Activated naive CD8-positive, alpha-beta T cell treated with anti-CD3 and anti-CD28 coated beads, Interleukin-2, amount 50 U/mL, for 24 hours (primary cell): ENCODE measurements around the gene TUBG1.

Experiments used
- ATAC-seq: fragments of 150-1000 bp; cut with Tn5 transposase; one replicate; pipeline ENCODE4 v1.10.0; 2021
- DNase-seq: peaks from one replicate; pipeline ENCODE4 v3.0.0; 2021
- H3K27ac Mint-ChIP-seq: one replicate; pipeline ENCODE4 v1.8.0; 2021; ENCODE audit warnings: mild to moderate bottlenecking, mixed read lengths
- H3K27me3 Mint-ChIP-seq: one replicate; pipeline ENCODE4 v1.8.0; 2021; ENCODE audit warnings: mixed read lengths
- H3K36me3 Mint-ChIP-seq: one replicate; pipeline ENCODE4 v1.8.0; 2021; ENCODE audit warnings: low read depth, mixed read lengths
- H3K4me1 Mint-ChIP-seq: one replicate; pipeline ENCODE4 v1.8.0; 2021; ENCODE audit warnings: mixed read lengths
- H3K4me3 Mint-ChIP-seq: one replicate; pipeline ENCODE4 v1.8.0; 2021; ENCODE audit warnings: mild to moderate bottlenecking, moderate library complexity, mixed read lengths
- H3K9me3 Mint-ChIP-seq: one replicate; pipeline ENCODE4 v1.8.0; 2021; ENCODE audit warnings: mixed read lengths

Gene TUBG1

GRCh38 chr17:42609182-42609813, at the start of gene TUBG1, which contains the start of gene RETREG3:
Gene TUBG1 (plus strand): TSS chr17:42609683. CDS start chr17:42609738, 55 bp downstream.
Gene RETREG3 (minus strand): TSS chr17:42609374. CDS start chr17:42609324, 50 bp downstream.
- H3K4me3 Mint-ChIP-seq, result peak within 1 kb of the TSS; percentile 100
- DNase-seq (peak; percentile 99), ATAC-seq (peak; percentile 91)
- peaks cover 51% of the 10 kb centered on the region for H3K4me1 Mint-ChIP-seq
- H3K27ac Mint-ChIP-seq, result peak within 1 kb of the TSS; percentile 96
- peaks cover 4% of the 10 kb centered on the region for H3K27me3 Mint-ChIP-seq
- no peaks in the 10 kb centered on the region for H3K9me3 Mint-ChIP-seq
- peaks cover 34% of the 10 kb centered on the region for H3K36me3 Mint-ChIP-seq

- ATAC-seq (no peak), DNase-seq (no peak)
- H3K4me3 Mint-ChIP-seq, result no peak overlapping the region
- H3K36me3 Mint-ChIP-seq, result peaks cover 8% of the 10 kb centered on the region
- no peak overlapping the region for H3K27ac Mint-ChIP-seq
- peaks cover 36% of the 10 kb centered on the region for H3K4me1 Mint-ChIP-seq
- H3K27me3 Mint-ChIP-seq, result no peaks in the 10 kb centered on the region
- H3K9me3 Mint-ChIP-seq, result no peaks in the 10 kb centered on the region
Measured at GRCh38 chr17:42560246-42560645, 49.2 kb upstream of the TUBG1 start.

GRCh38 chr17:42561897-42562387, 47.5 kb upstream of the TUBG1 start, which contains the start of gene COASY:
Gene COASY (plus strand): TSS chr17:42562148. CDS start chr17:42562623, 475 bp downstream.
- DNase-seq, result peak; percentile 95
- peak within 1 kb of the TSS; percentile 92 for H3K27ac Mint-ChIP-seq
- H3K4me3 Mint-ChIP-seq, result peak within 1 kb of the TSS; percentile 91

GRCh38 chr17:42562388-42563142, 46.9 kb upstream of the TUBG1 start:
- no peak for DNase-seq
- Mint-ChIP-seq H3K9me3 (no peaks in the 10 kb centered on the region), H3K27me3 (no peaks in the 10 kb centered on the region), H3K4me1 (peaks cover 37% of the 10 kb centered on the region), H3K36me3 (peaks cover 14% of the 10 kb centered on the region), H3K27ac (peak overlapping the region; percentile 92), H3K4me3 (peak overlapping the region; percentile 91)
- ATAC-seq, result peak; percentile 4

More at GRCh38 chr17:42561897-42562387, 47.5 kb upstream of the TUBG1 start, which contains the start of gene COASY:
- no peaks in the 10 kb centered on the region for H3K9me3 Mint-ChIP-seq
- peak; percentile 77 for ATAC-seq
- H3K36me3 Mint-ChIP-seq, result peaks cover 12% of the 10 kb centered on the region
- H3K27me3 Mint-ChIP-seq, result no peaks in the 10 kb centered on the region
- peaks cover 36% of the 10 kb centered on the region for H3K4me1 Mint-ChIP-seq

- Mint-ChIP-seq H3K9me3 (no peaks in the 10 kb centered on the region), H3K36me3 (peaks cover 17% of the 10 kb centered on the region), H3K27me3 (no peaks in the 10 kb centered on the region), H3K27ac (peak overlapping the region; percentile 92), H3K4me3 (peak overlapping the region; percentile 91), H3K4me1 (peaks cover 42% of the 10 kb centered on the region)
- DNase-seq (no peak), ATAC-seq (no peak)
Measured at GRCh38 chr17:42563143-42563509, 46.4 kb upstream of the TUBG1 start.

GRCh38 chr17:42563543-42563942, 45.9 kb upstream of the TUBG1 start:
- DNase-seq (no peak), ATAC-seq (no peak)
- peaks cover 44% of the 10 kb centered on the region for H3K4me1 Mint-ChIP-seq
- H3K4me3 Mint-ChIP-seq, result peak overlapping the region; percentile 91
- peaks cover 18% of the 10 kb centered on the region for H3K36me3 Mint-ChIP-seq
- peak overlapping the region; percentile 92 for H3K27ac Mint-ChIP-seq
- no peaks in the 10 kb centered on the region for H3K27me3 Mint-ChIP-seq
- no peaks in the 10 kb centered on the region for H3K9me3 Mint-ChIP-seq

GRCh38 chr17:42563950-42564349, 45.5 kb upstream of the TUBG1 start:
- Mint-ChIP-seq H3K27me3 (no peaks in the 10 kb centered on the region), H3K27ac (peak overlapping the region; percentile 92), H3K4me3 (peak overlapping the region; percentile 91), H3K4me1 (peaks cover 48% of the 10 kb centered on the region), H3K9me3 (no peaks in the 10 kb centered on the region), H3K36me3 (peaks cover 22% of the 10 kb centered on the region)
- ATAC-seq (no peak), DNase-seq (no peak)

- Mint-ChIP-seq H3K4me3 (no peak overlapping the region), H3K9me3 (no peaks in the 10 kb centered on the region), H3K36me3 (peaks cover 31% of the 10 kb centered on the region), H3K4me1 (peaks cover 56% of the 10 kb centered on the region), H3K27me3 (no peaks in the 10 kb centered on the region), H3K27ac (no peak overlapping the region)
- ATAC-seq (no peak), DNase-seq (no peak)
Measured at GRCh38 chr17:42564815-42565522, 44.5 kb upstream of the TUBG1 start.

- H3K27ac Mint-ChIP-seq, result peak overlapping the region; percentile 92
- no peaks in the 10 kb centered on the region for H3K9me3 Mint-ChIP-seq
- peaks cover 36% of the 10 kb centered on the region for H3K36me3 Mint-ChIP-seq
- no peak for DNase-seq
- peaks cover 55% of the 10 kb centered on the region for H3K4me1 Mint-ChIP-seq
- H3K4me3 Mint-ChIP-seq, result no peak overlapping the region
- ATAC-seq, result no peak
- no peaks in the 10 kb centered on the region for H3K27me3 Mint-ChIP-seq
Measured at GRCh38 chr17:42565523-42566214, 43.8 kb upstream of the TUBG1 start.

- H3K9me3 Mint-ChIP-seq, result no peaks in the 10 kb centered on the region
- DNase-seq (no peak), ATAC-seq (no peak)
- H3K4me1 Mint-ChIP-seq, result peaks cover 54% of the 10 kb centered on the region
- peak overlapping the region; percentile 92 for H3K27ac Mint-ChIP-seq
- H3K36me3 Mint-ChIP-seq, result peaks cover 42% of the 10 kb centered on the region
- H3K4me3 Mint-ChIP-seq, result peak overlapping the region; percentile 91
- H3K27me3 Mint-ChIP-seq, result no peaks in the 10 kb centered on the region
Measured at GRCh38 chr17:42566215-42566882, 43.1 kb upstream of the TUBG1 start.

GRCh38 chr17:42566883-42567573, 42.5 kb upstream of the TUBG1 start, which contains the start of gene MLX:
Gene MLX (plus strand): TSS chr17:42567100. CDS start chr17:42567125, 25 bp downstream.
- DNase-seq (peak; percentile 95), ATAC-seq (peak; percentile 73)
- H3K36me3 Mint-ChIP-seq, result peaks cover 46% of the 10 kb centered on the region
- H3K4me3 Mint-ChIP-seq, result peak within 1 kb of the TSS; percentile 91
- peaks cover 48% of the 10 kb centered on the region for H3K4me1 Mint-ChIP-seq
- H3K27me3 Mint-ChIP-seq, result no peaks in the 10 kb centered on the region
- H3K9me3 Mint-ChIP-seq, result no peaks in the 10 kb centered on the region
- peak within 1 kb of the TSS; percentile 92 for H3K27ac Mint-ChIP-seq

GRCh38 chr17:42568341-42569111, 41.0 kb upstream of the TUBG1 start:
- H3K36me3 Mint-ChIP-seq, result peaks cover 55% of the 10 kb centered on the region
- peak overlapping the region; percentile 64 for H3K27ac Mint-ChIP-seq
- H3K4me1 Mint-ChIP-seq, result peaks cover 42% of the 10 kb centered on the region
- no peak for ATAC-seq
- H3K9me3 Mint-ChIP-seq, result no peaks in the 10 kb centered on the region
- no peaks in the 10 kb centered on the region for H3K27me3 Mint-ChIP-seq
- DNase-seq, result no peak
- H3K4me3 Mint-ChIP-seq, result peak overlapping the region; percentile 63
